ENCODE measurements around the gene UBAP2L.

- TF ChIP-seq TAF1 (IDR thresholded peaks at IDR 0.05; ENCODE audit: borderline replicate concordance, insufficient read depth, low read length): no peak
- no peak for TF ChIP-seq POLR2AphosphoS5 (IDR thresholded peaks at IDR 0.05; ENCODE audit: low read depth, low read length)
Observed at GRCh38 chr1:154256686-154257085, 35.9 kb downstream of the UBAP2L start.

All from PFSK-1 (cell line).